Raji (cell line): Measurements from ENCODE around the gene RAB10.

ENCODE experiments used
- POLR2A ChIP-seq: IDR thresholded peaks from 2 replicates; pipeline ENCODE4 v1.6.1; 2011; ENCODE audit warnings: low read depth, low read length, control low read depth; ENCODE audit not compliant: insufficient read depth

RAB10 gene

DNA sequence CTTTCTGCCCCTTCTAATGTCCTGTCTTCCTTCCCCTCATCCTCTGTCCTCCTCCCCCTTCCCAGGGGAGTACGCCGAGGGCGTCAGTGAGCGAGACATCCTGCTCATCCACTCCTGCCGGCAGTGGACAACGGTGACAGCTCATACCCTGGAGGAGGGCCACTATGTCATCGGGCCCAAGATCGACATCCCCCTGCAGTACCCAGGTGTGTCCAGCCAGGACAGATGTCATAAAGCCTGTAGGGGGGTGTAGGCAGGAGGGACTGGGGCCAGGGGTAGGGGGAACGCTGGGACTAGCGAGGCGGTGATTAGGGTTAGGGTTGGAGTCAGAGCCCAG lies 142.4 kb downstream of the RAB10 start:
- TF ChIP-seq POLR2A = no peak

DNA sequence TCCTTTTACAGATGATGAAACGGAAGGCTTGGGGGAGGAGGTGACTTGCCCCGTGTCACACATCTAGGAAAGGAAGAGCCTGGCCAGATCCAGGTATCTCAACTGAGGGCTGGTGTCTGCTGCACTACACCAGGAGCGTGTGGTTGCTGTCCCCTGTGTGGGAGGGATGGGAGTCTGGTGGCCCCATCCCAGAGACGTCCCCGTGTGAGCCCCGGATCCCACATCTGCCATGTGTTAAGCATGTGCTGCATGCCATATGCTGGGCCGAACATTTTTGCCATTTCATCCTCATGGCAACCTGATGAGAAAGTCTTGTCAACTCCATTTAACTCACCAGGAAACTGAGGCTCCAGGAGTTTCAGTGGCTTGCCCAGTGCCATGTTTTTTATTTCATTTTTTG lies 143.2 kb downstream of the RAB10 start:
- no peak for TF ChIP-seq POLR2A

DNA sequence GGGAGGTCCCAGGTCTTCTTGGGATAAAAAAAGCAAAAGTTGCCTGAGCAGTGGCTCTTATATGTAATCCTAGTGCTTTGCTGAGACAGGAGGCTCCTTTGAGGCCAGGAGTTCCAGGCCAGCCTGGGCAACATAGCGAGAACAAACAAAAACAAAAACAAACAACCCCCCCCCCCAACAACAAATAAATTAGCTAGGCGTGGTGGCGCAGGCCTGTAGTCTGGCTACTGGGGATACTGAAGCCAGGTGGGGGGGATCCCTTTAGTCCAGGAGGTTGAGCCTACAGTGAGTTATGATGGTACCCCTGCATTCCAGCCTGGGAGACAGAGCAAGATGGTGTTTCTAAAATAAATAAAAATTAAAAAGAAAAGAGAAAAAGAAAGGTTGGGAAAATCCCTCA lies 144.4 kb downstream of the RAB10 start:
- TF ChIP-seq POLR2A = no peak

- TF ChIP-seq POLR2A = no peak
Observed at GRCh38 chr2:26178746-26179436, 145.0 kb downstream of the RAB10 start.

DNA sequence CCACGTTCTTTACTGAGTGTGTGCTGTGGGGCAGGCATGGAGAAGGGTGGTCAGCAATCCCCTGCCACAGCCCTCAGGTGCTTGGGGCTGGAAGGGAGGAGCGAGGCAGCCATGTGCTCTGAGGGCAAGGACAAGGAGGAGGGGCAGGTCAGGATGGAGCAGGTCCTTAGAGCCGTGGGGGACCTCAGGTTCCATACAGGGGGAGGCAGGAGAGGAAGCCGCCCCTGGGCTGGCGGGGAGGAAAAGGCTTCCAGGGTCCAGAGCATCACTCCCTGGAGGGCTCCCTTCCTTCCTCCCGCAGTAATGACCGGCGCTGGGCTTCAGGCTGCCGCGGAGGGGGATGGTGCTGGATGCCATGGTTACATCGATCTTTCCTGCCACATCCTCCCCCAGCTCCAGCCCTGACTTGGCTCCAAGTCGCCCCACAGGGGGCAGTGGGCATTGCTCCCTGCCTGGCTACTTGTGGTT lies 145.6 kb downstream of the RAB10 start:
- TF ChIP-seq POLR2A = no peak

DNA sequence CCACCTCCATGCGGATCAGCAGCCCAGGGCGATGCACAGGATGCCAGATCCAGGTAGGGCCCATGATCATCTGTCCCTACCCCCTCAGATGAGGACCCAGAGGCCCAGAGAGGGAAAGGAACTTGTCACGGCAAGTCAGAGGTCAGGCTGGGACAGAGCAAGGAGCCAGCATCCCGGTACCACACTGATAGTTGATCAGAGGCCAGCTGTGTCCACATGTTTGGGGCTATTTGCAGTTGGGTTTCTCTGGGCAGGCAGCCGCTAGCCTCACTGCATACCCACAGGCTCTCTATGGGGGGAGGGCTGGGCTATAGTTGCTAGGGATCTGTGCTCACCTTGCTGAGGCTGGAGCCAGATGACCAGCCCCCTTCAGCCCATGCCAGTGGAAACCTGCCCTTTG lies 148.6 kb downstream of the RAB10 start:
- no peak for TF ChIP-seq POLR2A

DNA sequence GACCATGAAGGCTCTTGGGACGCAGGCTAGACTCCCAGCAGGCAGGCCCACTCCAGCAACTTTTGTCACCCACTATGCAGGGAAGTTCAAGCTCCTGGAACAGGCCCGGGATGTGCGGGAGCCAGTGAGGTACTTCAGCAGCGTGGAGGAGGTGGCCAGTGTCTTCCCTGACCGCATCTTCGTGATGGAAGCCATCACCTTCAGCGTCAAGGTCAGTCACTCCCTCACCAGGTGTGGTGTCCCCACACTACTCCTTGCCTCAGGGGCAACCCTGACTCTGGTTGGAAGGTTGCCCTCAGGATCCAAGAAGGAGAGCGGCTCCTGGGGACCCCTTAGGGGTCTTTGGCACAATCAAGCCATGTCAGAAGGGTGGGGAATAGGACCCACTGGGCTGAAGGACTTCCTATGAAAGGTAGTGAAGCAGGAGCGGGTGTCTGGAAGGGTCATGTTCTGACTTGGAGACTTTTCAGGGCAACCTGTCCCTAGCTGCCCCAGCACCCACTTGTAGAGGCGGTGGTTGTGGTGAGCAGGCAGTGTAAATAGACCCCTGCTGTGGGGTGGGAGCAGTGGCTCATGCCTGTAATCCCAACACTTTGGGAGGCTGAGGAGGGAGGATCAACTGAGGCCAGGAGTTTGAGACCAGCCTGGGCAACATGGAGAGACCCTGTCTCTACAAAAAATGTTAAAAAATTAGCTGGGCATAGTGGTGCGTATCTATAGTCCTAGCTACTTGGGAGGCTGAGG lies 149.2 kb downstream of the RAB10 start:
- no peak for TF ChIP-seq POLR2A

- no peak for TF ChIP-seq POLR2A
Observed at GRCh38 chr2:26184121-26184520, 150.2 kb downstream of the RAB10 start.

DNA sequence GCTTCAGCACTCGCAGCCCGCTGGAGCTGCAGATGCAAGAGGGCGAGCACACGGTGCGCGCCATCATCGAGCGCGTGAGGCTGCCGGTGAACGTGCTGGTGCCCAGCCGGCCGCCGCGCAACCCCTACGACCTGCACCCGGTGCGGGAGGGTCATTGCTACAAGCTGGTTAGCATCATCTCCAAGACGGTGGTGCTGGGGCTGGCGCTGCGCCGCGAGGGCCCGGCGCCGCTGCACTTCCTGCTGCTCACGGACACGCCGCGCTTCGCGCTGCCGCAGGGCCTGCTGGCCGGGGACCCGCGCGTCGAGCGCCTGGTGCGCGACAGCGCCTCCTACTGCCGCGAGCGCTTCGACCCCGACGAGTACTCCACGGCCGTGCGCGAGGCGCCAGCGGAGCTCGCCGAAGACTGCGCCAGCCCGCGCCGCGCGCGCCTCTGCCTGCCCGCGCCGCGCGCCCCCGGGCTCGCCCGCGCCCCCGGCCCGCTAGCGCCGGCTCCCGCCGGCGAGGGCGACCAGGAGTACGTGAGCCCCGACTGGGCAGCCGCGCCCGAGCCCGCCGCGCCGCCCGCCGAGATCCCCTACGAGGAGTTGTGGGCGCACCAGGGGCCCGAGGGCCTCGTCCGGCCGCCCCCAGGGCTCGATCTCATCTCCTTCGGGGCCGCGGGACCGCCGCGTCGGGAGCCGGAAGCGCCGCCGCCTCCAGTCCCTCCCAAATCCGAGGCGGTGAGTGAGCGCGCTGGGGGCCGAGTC lies 150.8 kb downstream of the RAB10 start:
- TF ChIP-seq POLR2A = no peak

GRCh38 chr2:26185304-26185928 lies 151.5 kb downstream of the RAB10 start:
- no peak for TF ChIP-seq POLR2A

DNA sequence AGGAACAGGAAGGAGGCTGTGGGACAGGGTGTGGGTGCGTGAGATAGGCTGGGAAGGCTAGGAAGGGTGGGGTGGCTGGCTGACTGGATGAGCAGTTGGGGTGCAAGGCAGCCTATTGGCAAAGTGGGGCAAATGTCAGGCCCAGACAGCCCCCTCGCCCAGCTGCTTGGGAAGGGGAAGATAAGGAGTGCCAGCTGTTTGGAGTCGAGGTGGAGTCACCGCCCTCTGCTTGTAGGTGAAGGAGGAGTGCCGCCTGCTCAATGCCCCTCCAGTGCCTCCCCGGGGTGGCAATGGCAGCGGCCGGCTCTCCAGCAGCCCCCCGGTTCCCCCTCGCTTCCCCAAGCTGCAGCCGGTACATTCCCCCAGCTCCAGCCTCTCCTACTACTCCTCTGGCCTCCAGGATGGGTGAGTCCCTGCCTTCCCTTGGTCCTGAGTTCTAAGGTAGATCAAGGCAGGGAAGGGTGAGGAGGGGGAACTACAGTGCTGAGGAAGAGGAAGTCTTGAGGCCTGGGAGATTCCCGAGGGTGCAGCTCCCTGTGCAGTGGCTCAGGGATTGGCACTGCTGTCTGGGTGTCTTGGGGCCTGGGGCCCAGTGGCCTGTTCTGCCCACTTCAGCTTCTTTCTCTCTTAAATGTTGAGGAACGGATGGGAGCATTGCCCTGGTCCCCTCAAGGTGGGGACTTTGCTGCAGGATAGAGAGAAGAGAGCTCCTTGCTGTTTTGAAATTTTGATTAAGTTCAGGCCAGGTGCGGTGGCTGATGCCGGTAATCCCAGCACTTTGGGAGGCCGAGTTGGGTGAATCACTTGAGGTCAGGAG lies 152.3 kb downstream of the RAB10 start:
- TF ChIP-seq POLR2A = no peak
